Upper lobe of left lung (tissue), 4 donors: Measurements from ENCODE around the gene APOBEC2.

ENCODE experiments used
- CTCF ChIP-seq, 6 experiments: fragments of 450-650 bp in 4 of 6; fragments of 200-600 bp in 2 of 6; sonication (generic) in 2 of 6; IDR thresholded peaks; one replicate each; pipeline ENCODE4 v1.5.1; 2016 to 2019; ENCODE audit warnings: antibody characterized with exemption in 6 of 6
- EP300 ChIP-seq, 4 donors: sonication (generic); formaldehyde crosslinking; IDR thresholded peaks; one replicate each; pipeline ENCODE4 v1.5.1; 2017; ENCODE audit warnings: antibody characterized with exemption in 4 of 4, control low read depth in 2 of 4
- POLR2A ChIP-seq, 4 donors: fragments of 450-650 bp; IDR thresholded peaks; one replicate each; pipeline ENCODE4 v1.5.1; 2016 to 2017; ENCODE audit warnings: antibody characterized with exemption in 4 of 4, mild to moderate bottlenecking in 2 of 4
- POLR2AphosphoS5 ChIP-seq, 2 donors: sonication (generic); formaldehyde crosslinking; IDR thresholded peaks; one replicate each; pipeline ENCODE4 v1.5.1; 2017; ENCODE audit warnings: antibody characterized with exemption in 2 of 2

- TF ChIP-seq POLR2A (IDR thresholded peaks at IDR 0.05) (peak in 3 of 4 donors; percentile 90 to 95 (median 94)), CTCF (IDR thresholded peaks at IDR 0.05) (peak; percentile 40 to 89 (median 58)), POLR2AphosphoS5 (IDR thresholded peaks at IDR 0.05) (peak; percentile 77 to 93), EP300 (IDR thresholded peaks at IDR 0.05) (peak in 1 of 4 donors; percentile 20)
These were observed 20.4 kb downstream of the APOBEC2 start for GRCh38 chr6:41073203-41073967.
